Measurements from ENCODE around the gene B3GALNT2. TPM values are rescaled to one million over a fixed set of nuclear protein-coding genes. Genes with fewer than 3 reads are reported as not detected.

The B3GALNT2 gene
- total and polyA plus RNA-seq, 2 of the 8 experiments (the other 6 are each of a cell fraction or from before 2014, with no cell fraction given) = 15.4 to 39.4 TPM

- CTCF ChIA-PET (ENCODE audit: partially characterized antibody) = interaction anchor here (6.5 kb wide), 1 partner anchor 14 kb away, joined by 47 read pairs; no protein-coding TSS in a partner anchor
- Histone ChIP-seq H3K79me1 (ENCODE audit: low read depth, low read length) (no peaks in the 10 kb centered on the region; the same call in 1 of the 2 replicates), H2BK15ac (ENCODE audit: low read length) (no peak overlapping the region), H2BK20ac (ENCODE audit: low read length) (no peak overlapping the region), H3K9ac (replicated peaks in 1 of 4; ENCODE audit: extremely low read depth in 1 of 4, low read depth in 3 of 4, low read length in 3 of 4) (no peak overlapping the region), H3K4ac (replicated peaks; ENCODE audit: insufficient read length, low read depth, low read length) (no peak overlapping the region), H3K4me1 (replicated peaks in 1 of 4; ENCODE audit: control insufficient read depth in 3 of 4, insufficient read depth in 4 of 4, low read length in 3 of 4) (no peaks in the 10 kb centered on the region), H3K27ac (ENCODE audit: low read depth, low read length) (no peak overlapping the region), H2BK120ac (replicated peaks; ENCODE audit: low read depth, low read length) (no peak overlapping the region), H2AK5ac (ENCODE audit: low read depth, low read length) (no peak overlapping the region), H3K9me3 (ENCODE audit: insufficient read depth in 2 of 2, low read depth in 1 of 2, low read length in 1 of 2) (no peaks in the 10 kb centered on the region), H4K5ac (ENCODE audit: insufficient read length, low read depth, low read length) (no peak overlapping the region), H4K8ac (ENCODE audit: extremely low read depth, insufficient read depth, low read length) (no peak overlapping the region), H3K23me2 (ENCODE audit: low read depth, low read length) (no peaks in the 10 kb centered on the region), H2BK5ac (ENCODE audit: low read depth, low read length) (no peak overlapping the region), H3K27me3 (replicated peaks in 1 of 4; ENCODE audit: control insufficient read depth in 3 of 4, extremely low read depth in 1 of 4, insufficient read depth in 3 of 4, low read length in 3 of 4) (no peaks in the 10 kb centered on the region), H2AFZ (ENCODE audit: low read length) (no peak overlapping the region), H3K4me2 (ENCODE audit: insufficient read depth in 1 of 2, low read depth in 2 of 2, low read length in 2 of 2) (no peak overlapping the region), H3K23ac (ENCODE audit: insufficient read length) (no peak overlapping the region), H3K14ac (ENCODE audit: insufficient read length) (no peak overlapping the region), H3K18ac (ENCODE audit: extremely low read depth, low read length) (no peak overlapping the region), H3K36me3 (ENCODE audit: control insufficient read depth in 2 of 4, insufficient read depth in 4 of 4, low read length in 3 of 4) (no peaks in the 10 kb centered on the region; a peak in 2 of 8 replicates), H3K56ac (replicated peaks; ENCODE audit: insufficient read length, low read depth, low read length) (no peak overlapping the region), H4K91ac (replicated peaks; ENCODE audit: insufficient read length, low read length) (no peak overlapping the region), H3K4me3 (ENCODE audit: extremely low read depth in 1 of 4, insufficient read depth in 2 of 4, low read depth in 3 of 4, low read length in 4 of 4) (no peak overlapping the region), H3K79me2 (ENCODE audit: control insufficient read depth in 1 of 2, insufficient read depth in 2 of 2, low read length in 2 of 2) (no peaks in the 10 kb centered on the region), H4K20me1 (replicated peaks in 1 of 2; ENCODE audit: control insufficient read depth in 1 of 2, insufficient read depth in 2 of 2, low read length in 2 of 2) (no peaks in the 10 kb centered on the region), H2BK12ac (ENCODE audit: low read depth, low read length) (no peak overlapping the region)
- DNase-seq (ENCODE audit: low read depth in 1 of 2, low spot score in 2 of 2) (no peak), FAIRE-seq (no peak)
- POLR2A ChIA-PET (ENCODE audit: partially characterized antibody) = no interaction called here
- WGBS, 2 experiments (ENCODE audit: extremely low coverage in 1 of 2, insufficient coverage in 1 of 2, insufficient read length in 1 of 2, insufficient replicate concordance in 2 of 2, low coverage in 1 of 2, low lambda C conversion rate in 2 of 2, missing lambda C conversion rate in 1 of 2) = 91 to 100% methylated on average over 1 to 5 of the region's 5 CpGs
- no peak for TF ChIP-seq MAX (IDR thresholded peaks at IDR 0.05)
- no peak for TF ChIP-seq MAFK (IDR thresholded peaks at IDR 0.05; ENCODE audit: low read depth, low read length)
- TF ChIP-seq ASH2L (IDR thresholded peaks at IDR 0.05; ENCODE audit: low read length) = no peak
- no peak for TF ChIP-seq SUZ12 (IDR thresholded peaks at IDR 0.05; ENCODE audit: low read length)
- no peak for TF ChIP-seq KDM5A (IDR thresholded peaks at IDR 0.05; ENCODE audit: low read length)
- TF ChIP-seq GABPA (IDR thresholded peaks at IDR 0.05; ENCODE audit: borderline replicate concordance, insufficient read depth, low read length) = no peak
- TF ChIP-seq GTF2F1 (IDR thresholded peaks at IDR 0.05; ENCODE audit: borderline replicate concordance, low read depth, low read length) = no peak
- TF ChIP-seq YY1 (IDR thresholded peaks at IDR 0.05; ENCODE audit: low read depth, low read length) = no peak
- no peak for TF ChIP-seq TAF7 (optimal IDR thresholded peaks at IDR 0.05; ENCODE audit: borderline replicate concordance, low read depth, low read length)
- no peak for TF ChIP-seq KDM1A (IDR thresholded peaks at IDR 0.05; ENCODE audit: borderline replicate concordance, low read length)
- TF ChIP-seq RAD21 (IDR thresholded peaks at IDR 0.05 in 1 of 2, conservative IDR thresholded peaks at IDR 0.05 in 1 of 2; ENCODE audit: low read depth in 2 of 2, low read length in 2 of 2) = no peak
- TF ChIP-seq BACH1 (IDR thresholded peaks at IDR 0.05; ENCODE audit: low read length) = no peak
- no peak for TF ChIP-seq SP2 (IDR thresholded peaks at IDR 0.05; ENCODE audit: low read length)
Observed at GRCh38 chr1:235429143-235429542, 75.1 kb downstream of the B3GALNT2 start.

Data from H1 (cell line).